ENCODE measurements around the gene NMT1. TPM values are rescaled to one million over a fixed set of nuclear protein-coding genes. Genes with fewer than 3 reads are reported as not detected.
A peak's percentile ranks its signal among the peaks of the same experiment; 100 is the strongest.

Gene NMT1
- total RNA-seq, 1 donor from 2014 or later = 91.4 TPM

GRCh38 chr17:45147581-45148182, 86.6 kb downstream of the NMT1 start:
- peaks cover 29% of the 10 kb centered on the region for H3K4me1 Mint-ChIP-seq (ENCODE audit: low read depth)
- peaks cover 4% of the 10 kb centered on the region for H3K36me3 Mint-ChIP-seq (ENCODE audit: low read depth)
- TF ChIP-seq, protein P1, sequence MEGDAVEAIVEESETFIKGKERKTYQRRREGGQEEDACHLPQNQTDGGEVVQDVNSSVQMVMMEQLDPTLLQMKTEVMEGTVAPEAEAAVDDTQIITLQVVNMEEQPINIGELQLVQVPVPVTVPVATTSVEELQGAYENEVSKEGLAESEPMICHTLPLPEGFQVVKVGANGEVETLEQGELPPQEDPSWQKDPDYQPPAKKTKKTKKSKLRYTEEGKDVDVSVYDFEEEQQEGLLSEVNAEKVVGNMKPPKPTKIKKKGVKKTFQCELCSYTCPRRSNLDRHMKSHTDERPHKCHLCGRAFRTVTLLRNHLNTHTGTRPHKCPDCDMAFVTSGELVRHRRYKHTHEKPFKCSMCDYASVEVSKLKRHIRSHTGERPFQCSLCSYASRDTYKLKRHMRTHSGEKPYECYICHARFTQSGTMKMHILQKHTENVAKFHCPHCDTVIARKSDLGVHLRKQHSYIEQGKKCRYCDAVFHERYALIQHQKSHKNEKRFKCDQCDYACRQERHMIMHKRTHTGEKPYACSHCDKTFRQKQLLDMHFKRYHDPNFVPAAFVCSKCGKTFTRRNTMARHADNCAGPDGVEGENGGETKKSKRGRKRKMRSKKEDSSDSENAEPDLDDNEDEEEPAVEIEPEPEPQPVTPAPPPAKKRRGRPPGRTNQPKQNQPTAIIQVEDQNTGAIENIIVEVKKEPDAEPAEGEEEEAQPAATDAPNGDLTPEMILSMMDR (IDR thresholded peaks at IDR 0.05) = no peak
- H3K27me3 Mint-ChIP-seq (ENCODE audit: low read depth) = no peaks in the 10 kb centered on the region
- peak overlapping the region; percentile 99 for H3K27ac Mint-ChIP-seq (ENCODE audit: unreplicated experiment)
- H3K4me3 Mint-ChIP-seq (ENCODE audit: unreplicated experiment) = peak overlapping the region; percentile 89
- DNase-seq (ENCODE audit: low spot score) = peak; percentile 92
- H3K9me3 Mint-ChIP-seq (ENCODE audit: low read depth) = no peaks in the 10 kb centered on the region

- peak; percentile 99 for DNase-seq (ENCODE audit: low spot score)
- H3K9me3 Mint-ChIP-seq (ENCODE audit: low read depth) = no peaks in the 10 kb centered on the region
- no peaks in the 10 kb centered on the region for H3K27me3 Mint-ChIP-seq (ENCODE audit: low read depth)
- peak within 1 kb of the TSS; percentile 99 for H3K27ac Mint-ChIP-seq (ENCODE audit: unreplicated experiment)
- peaks cover 4% of the 10 kb centered on the region for H3K36me3 Mint-ChIP-seq (ENCODE audit: low read depth)
- peak within 1 kb of the TSS; percentile 99 for H3K4me3 Mint-ChIP-seq (ENCODE audit: unreplicated experiment)
- TF ChIP-seq, protein P1 (IDR thresholded peaks at IDR 0.05) = no peak
- peaks cover 29% of the 10 kb centered on the region for H3K4me1 Mint-ChIP-seq (ENCODE audit: low read depth)
Observed at GRCh38 chr17:45148183-45149036, 87.3 kb downstream of the NMT1 start, which contains the start of gene HEXIM1. TSS of gene HEXIM1 (plus strand) at chr17:45148475. CDS start at chr17:45149191, 716 bp downstream.

DNA sequence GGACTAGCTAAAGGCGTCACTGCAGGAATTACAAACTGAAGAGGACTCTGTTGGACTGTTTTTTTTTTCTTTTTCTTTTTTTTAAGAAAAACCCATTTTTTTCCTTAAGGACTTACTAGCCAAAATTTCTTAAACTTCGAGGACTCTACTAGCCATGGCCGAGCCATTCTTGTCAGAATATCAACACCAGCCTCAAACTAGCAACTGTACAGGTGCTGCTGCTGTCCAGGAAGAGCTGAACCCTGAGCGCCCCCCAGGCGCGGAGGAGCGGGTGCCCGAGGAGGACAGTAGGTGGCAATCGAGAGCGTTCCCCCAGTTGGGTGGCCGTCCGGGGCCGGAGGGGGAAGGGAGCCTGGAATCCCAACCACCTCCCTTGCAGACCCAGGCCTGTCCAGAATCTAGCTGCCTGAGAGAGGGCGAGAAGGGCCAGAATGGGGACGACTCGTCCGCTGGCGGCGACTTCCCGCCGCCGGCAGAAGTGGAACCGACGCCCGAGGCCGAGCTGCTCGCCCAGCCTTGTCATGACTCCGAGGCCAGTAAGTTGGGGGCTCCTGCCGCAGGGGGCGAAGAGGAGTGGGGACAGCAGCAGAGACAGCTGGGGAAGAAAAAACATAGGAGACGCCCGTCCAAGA, 88.0 kb downstream of the NMT1 start:
- peak; percentile 97 for DNase-seq (ENCODE audit: low spot score)
- Mint-ChIP-seq H3K27me3 (ENCODE audit: low read depth) (no peaks in the 10 kb centered on the region), H3K9me3 (ENCODE audit: low read depth) (no peaks in the 10 kb centered on the region), H3K4me1 (ENCODE audit: low read depth) (peaks cover 29% of the 10 kb centered on the region), H3K36me3 (ENCODE audit: low read depth) (peaks cover 4% of the 10 kb centered on the region), H3K27ac (ENCODE audit: unreplicated experiment) (peak overlapping the region; percentile 99), H3K4me3 (ENCODE audit: unreplicated experiment) (peak overlapping the region; percentile 99)
- TF ChIP-seq, protein P1 (IDR thresholded peaks at IDR 0.05) = peak; percentile 89

DNA sequence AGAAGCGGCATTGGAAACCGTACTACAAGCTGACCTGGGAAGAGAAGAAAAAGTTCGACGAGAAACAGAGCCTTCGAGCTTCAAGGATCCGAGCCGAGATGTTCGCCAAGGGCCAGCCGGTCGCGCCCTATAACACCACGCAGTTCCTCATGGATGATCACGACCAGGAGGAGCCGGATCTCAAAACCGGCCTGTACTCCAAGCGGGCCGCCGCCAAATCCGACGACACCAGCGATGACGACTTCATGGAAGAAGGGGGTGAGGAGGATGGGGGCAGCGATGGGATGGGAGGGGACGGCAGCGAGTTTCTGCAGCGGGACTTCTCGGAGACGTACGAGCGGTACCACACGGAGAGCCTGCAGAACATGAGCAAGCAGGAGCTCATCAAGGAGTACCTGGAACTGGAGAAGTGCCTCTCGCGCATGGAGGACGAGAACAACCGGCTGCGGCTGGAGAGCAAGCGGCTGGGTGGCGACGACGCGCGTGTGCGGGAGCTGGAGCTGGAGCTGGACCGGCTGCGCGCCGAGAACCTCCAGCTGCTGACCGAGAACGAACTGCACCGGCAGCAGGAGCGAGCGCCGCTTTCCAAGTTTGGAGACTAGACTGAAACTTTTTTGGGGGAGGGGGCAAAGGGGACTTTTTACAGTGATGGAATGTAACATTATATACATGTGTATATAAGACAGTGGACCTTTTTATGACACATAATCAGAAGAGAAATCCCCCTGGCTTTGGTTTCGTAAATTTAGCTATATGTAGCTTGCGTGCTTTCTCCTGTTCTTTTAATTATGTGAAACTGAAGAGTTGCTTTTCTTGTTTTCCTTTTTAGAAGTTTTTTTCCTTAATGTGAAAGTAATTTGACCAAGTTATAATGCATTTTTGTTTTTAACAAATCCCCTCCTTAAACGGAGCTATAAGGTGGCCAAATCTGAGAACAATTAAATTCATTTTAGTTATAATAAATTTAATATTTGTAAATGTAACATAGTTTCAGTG, 88.8 kb downstream of the NMT1 start:
- Mint-ChIP-seq H3K27me3 (ENCODE audit: low read depth) (no peaks in the 10 kb centered on the region), H3K4me1 (ENCODE audit: low read depth) (peaks cover 29% of the 10 kb centered on the region)

More for the DNA sequence above, 88.8 kb downstream of the NMT1 start:
- peaks cover 4% of the 10 kb centered on the region for H3K36me3 Mint-ChIP-seq (ENCODE audit: low read depth)
- TF ChIP-seq, protein P1 (IDR thresholded peaks at IDR 0.05) = no peak
- peak; percentile 85 for DNase-seq (ENCODE audit: low spot score)
- H3K27ac Mint-ChIP-seq (ENCODE audit: unreplicated experiment) = peak overlapping the region; percentile 99
- H3K9me3 Mint-ChIP-seq (ENCODE audit: low read depth) = no peaks in the 10 kb centered on the region
- peak overlapping the region; percentile 99 for H3K4me3 Mint-ChIP-seq (ENCODE audit: unreplicated experiment)
